GM18868 (cell line): ENCODE data around the gene ZSCAN16.
"Not testable (repeated sequence)": the region's sequence is repeated elsewhere in the genome, so short reads cannot be mapped to it uniquely, and the experiment has no call there.

ENCODE experiments used
- ATAC-seq: cut with Tn5 transposase; IDR thresholded peaks from one replicate; pipeline ENCODE4 v1.9.1; 2021; ENCODE audit warnings: mild to moderate bottlenecking, moderate library complexity; ENCODE audit not compliant: unreplicated experiment

The ZSCAN16 gene

DNA sequence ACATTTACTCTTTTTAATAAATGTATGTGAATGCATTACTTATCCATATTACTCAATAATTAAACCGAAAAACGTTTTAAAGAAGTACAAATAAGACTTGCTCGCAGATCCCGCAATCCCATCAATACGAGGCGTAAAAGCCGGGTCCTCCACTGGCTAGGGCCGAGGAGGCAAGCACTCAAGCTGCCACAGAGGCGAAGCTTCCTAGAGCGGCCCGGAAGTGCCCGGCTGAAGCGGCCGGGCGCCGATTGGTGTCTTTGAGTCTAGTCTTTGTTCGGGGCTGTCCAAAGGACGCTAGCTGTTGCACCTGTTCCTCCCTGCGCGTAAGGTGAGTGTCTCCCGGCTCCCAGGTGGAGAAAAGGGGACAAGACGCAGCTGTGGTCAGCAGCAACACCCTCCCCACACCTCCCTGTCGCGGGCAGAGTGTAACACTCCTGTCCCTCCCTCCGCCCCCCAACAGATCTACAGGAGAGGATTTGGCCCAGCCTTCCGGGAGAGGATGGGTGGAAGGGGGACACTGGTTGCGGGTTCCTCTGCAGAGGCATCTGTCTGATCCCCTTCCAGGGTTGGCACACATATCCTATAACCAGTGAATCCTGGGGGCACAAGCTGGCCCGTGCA is at the start of gene ZSCAN16:
ZSCAN16 (plus strand) TSS at position 260 of the 621 bp plus-strand sequence. CDS start 835 bp downstream, outside the sequence.
- peak; percentile 98 for ATAC-seq

DNA sequence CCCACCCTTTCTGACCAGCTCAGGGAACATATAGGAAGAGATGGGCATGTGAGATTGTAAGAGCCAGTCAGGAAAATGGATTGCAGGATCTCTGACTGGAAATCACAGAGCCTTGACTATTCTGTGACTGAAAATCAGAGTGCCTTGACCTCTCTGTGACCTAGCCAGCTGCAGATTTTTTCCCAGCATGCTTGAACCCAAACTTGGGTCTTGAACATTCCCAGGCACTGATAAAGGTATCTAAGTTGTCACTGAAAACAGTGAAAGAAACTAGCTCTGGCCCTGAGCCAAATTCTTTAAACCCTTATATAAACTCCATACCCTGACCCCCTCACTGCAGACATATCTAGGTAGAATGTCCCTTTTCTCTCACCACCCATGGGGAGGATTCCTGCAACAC is 46.4 kb upstream of the ZSCAN16 start:
- ATAC-seq = no peak

DNA sequence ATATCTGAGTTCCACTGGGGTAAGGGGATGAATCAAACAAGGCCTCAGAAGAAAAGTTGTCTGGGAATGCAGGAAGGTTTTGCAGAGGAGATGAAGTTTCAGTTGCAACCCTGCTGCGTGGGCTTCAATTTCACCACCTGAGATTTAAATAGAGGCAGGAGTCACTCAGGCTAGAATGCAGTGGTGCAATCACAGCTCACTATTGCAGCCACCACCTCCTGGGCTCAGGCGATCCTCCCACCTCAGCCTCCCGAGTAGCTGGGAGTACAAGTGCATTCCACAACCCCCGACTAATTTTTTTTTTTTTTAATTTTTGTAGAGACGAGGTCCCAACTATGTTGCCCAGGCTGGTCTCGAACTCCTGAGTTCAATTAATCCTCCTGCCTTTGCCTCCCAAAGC is 45.6 kb upstream of the ZSCAN16 start:
- ATAC-seq = no peak

DNA sequence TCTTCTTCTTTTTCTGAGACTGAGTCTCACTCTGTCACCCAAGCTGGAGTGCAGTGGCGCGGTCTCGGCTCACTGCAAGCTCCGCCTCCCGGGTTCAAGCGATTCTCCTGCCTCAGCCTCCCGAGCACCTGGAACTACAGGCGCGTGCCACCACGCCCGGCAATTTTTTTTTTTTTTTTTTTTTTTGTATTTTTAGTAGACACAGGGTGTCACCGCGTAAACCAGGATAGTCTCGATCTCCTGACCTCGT is 44.1 kb upstream of the ZSCAN16 start, which contains the start of gene ZNF165:
ZNF165 (plus strand) TSS at position 188 of the 250 bp plus-strand sequence. CDS start 4,913 bp downstream, outside the sequence.
- peak; percentile 19 for ATAC-seq

DNA sequence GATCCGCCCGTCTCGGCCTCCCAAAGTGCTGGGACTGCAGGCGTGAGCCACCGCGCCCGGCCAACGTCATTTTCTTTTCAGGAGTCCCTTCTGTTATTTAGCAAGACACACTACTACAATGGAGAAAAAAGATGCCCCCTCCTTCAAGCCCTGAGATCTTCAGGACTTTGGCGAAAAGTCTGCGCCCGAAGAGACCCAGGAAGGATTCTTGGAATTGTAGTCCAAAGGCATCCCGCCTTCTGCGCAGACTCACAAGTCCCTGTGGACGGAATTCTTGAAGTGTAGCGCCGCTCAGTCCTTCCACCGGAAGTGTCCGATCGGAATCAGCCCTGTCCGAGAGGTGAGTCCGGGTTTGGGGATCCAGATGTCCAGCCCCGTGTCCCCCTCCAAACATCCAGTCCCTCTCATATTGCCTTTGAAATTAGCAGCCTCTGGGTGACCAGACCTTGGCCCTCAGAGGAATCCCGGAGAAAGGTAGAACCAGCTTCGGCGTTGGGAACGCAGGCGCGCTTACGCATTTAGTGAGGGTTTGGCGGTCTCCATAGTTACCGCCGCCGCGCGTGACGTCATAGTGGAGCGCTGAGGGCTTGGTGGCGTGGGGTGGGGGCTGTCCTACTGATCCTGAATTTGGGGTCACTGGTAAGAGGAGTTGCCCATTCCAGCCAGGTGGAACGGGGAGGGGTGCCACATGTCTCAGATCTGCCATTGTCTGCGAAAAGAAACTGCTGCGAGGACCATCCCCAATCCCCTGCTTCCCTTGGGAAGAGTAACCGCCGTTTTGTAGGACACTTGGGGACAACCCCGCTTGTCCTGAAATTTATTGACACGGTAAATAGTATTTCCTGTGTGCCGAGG is 43.6 kb upstream of the ZSCAN16 start:
- peak; percentile 73 for ATAC-seq

DNA sequence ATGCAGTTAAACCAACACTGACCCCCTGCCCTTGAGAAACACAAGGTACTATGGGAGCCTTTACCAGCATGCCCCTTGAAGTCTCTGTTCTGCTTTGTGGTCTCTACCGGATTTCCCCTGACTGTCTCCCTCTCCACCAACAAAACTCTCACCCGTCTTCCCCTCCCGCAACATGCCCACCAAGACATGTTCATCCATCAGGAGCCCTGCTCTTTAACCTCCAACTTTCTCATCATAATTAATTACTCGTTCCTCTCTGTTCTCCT is 43.0 kb upstream of the ZSCAN16 start:
- ATAC-seq = peak; percentile 69

DNA sequence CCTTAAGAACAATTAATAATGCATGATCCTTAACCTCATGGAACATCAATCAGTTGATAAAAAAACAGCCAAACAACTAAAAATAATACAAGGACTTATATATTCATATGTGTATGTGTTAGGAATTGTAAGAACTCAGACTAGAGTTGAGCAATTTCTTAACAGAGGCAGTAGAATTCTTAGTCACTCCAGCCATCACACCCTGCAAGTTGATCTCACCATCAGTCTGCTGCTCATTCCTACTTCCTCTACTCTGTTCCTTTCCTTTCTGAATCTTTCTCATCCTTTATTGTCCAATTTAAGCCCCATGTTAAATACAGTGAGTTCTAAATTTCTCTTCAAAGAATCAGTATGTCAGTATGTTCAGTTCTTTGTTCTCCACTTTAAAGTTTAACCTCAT is 41.5 kb upstream of the ZSCAN16 start:
- ATAC-seq = no peak

DNA sequence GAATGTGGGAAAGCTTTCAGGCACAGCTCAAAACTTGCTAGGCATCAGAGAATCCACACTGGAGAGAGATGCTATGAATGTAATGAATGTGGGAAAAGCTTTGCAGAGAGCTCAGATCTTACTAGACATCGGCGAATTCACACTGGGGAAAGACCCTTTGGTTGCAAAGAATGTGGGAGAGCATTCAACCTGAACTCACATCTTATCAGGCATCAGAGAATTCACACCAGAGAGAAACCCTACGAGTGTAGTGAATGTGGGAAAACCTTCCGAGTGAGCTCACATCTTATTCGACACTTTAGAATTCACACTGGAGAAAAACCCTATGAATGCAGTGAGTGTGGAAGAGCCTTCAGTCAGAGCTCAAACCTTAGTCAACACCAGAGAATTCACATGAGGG is 35.4 kb upstream of the ZSCAN16 start:
- ATAC-seq = no peak

DNA sequence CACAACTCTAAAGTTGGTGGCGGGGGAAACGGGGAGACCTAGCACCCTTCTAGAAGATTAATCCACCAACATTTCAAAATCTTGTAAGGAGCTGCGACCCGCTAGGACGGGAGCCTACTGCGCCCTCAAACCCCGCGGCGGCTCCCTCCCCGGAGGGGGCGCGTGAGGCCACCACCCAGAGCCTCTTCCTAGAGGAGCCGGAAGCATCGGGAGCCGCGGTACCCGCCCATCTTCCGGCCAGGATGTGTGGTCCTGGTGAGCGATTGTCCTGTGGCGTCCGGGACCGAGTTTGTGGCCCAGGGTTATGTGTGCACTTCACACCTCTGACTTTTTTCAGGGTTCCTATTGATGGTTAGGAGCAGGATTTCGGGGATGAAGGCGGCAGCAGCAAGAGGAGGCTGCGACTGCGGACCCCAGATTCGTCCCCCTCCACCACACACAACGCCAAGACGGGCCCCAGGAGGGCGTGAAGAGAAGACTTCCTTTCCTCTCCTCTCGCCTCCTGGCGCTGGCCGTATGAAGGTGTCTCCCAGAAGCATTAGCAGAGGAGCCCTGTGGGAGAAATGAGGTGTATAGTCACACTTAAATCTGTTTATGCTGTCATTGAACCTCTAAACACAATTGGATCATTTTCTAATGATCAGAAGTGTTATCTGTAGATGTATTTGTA is 33.4 kb upstream of the ZSCAN16 start:
- ATAC-seq = no peak

DNA sequence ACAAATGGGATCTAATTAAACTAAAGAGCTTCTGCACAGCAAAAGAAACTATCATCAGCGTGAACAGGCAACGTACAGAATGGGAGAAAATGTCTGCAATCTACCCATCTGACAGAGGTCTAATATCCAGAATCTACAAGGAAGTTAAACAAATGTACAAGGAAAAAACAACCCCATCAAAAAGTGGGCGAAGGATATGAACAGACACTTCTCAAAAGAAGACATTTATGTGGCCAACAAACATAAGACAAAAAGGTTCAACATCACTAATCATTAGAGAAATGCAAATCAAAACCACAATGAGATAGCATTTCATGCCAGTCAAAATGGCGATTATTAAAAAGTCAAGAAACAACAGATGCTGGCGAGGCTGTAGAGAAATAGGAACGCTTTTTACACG is 22.2 kb upstream of the ZSCAN16 start:
- ATAC-seq = not testable (repeated sequence)

DNA sequence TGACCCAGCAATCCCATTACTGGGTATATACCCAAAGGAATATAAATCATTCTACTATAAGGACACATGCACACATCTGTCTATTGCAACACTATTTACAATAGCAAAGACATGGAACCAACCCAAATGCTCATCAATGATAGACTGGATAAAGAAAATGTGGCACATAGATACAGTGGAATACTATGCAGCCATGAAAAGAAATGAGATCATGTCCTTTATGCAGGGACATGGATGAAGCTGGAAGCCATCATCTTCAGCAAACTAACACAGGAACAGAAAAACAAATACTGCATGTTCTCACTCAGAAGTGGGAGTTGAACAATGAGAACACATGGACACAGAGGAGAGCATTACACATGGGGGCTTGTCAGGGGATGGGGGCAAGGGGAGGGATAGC is 21.7 kb upstream of the ZSCAN16 start:
- ATAC-seq = not testable (repeated sequence)

DNA sequence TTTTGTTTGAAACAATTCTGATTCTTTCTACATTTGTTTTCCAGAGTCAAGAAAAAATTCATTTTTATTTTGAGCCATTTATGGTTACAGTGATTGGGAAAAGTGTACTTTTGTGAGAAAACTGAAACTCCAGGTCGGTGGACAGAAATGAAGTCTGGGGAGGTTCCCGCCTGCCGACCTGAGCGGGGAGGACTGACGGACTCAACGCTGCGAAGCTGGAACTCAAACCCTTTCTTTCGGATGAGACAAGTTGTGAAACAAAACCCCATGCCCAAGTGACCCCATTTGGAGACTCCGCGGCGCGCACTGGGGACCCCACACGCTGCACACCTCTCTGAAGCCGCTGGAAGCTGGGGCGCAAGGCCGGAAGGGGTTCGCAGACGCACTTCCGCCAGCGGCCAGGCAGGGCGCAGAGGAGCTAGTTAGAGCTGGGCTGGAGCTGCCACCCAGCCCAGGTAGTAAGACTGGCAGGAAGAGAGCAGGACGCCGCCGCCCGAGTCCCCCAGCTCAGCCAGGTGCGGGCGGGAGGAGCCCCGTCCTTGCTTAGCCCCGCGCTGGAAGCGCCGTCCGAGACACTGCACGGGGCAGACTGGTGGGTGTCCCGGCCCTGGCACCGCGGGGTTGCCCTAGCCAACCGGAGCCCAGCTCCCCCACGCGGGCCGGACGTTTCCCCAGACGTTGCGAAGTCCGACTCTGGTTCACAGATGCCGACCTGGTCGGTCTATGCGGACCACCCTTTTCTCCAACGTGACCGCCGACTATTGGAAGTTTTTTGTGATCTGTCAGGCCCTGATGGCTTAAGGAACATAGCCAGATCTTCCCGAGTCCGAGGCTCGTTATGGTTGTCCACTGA is 19.8 kb upstream of the ZSCAN16 start:
- ATAC-seq = peak; percentile 99

DNA sequence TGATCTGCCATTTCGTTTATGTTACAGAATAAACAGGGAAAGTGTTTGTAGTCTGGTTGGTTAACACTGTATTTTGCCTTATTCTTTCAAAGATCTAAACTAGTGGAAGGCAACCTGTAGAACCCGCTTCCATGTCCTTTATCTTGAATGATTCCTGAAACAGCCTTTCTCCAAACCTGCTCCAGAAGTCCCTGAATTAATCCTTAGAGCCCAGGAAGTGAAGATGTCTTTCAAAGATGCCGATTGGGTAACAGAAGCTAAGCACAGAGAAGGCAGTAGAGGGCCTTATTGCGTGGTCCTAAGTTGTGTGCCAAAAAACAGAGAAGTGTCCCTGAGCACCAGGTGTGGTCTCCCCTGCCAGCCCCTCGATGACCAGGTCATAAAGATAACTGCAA is 19.2 kb upstream of the ZSCAN16 start:
- peak; percentile 28 for ATAC-seq

DNA sequence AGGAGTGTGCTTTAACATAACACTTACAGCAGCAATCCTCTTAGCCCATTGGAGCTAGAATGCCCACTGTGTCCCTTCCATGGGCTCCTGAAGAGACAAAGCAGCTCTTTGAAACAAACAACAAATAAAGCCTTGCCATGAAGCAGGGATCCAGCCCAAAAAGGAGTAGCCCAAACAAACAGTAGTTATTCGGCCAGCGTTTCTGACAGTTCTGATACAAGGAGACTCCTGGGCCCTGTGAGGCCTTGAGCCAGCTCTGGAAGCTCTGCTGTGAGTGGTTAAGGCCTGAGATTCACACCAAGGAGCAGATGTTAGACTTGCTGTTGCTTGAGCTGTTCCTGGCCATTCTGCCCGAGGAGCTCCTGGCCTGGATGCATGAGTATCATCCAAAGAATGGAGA is 16.9 kb upstream of the ZSCAN16 start:
- ATAC-seq = no peak

DNA sequence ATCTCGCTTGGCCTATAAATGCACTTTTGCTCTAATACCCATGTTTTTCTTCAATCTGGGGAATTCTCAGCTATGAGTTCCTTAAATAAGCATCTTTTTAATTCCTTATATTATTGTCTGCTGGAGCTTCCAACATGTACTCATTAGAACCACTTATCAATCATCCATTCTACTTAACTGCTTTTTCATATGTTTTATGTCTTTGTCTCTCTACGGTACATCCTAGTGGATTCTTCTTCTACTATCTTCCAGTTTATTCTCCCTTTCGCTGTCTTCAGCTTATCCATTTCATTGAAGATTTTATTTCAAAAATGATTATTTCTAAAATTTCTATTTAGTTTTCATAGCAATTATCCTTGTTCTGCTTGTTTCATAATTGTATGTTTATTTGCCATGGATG is 12.4 kb upstream of the ZSCAN16 start:
- no peak for ATAC-seq

DNA sequence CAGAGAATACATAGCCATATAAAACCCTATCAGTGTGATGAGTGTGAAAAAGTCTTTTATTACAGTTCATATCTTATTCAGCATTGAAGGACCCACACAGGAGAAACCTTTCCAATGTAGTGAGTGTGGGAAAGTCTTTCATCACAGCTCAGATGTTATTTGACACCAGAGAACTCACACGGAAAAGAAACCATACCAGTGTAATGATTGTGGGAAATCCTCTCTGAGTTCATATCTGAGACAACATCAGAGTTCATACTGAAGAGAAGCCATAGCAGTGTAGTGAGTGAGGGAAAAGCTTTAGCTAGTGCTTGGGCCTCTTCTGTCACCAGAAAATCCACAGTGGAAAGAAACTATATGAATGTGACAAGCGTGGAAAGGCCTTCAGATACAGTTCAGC is 8.6 kb upstream of the ZSCAN16 start:
- no peak for ATAC-seq

DNA sequence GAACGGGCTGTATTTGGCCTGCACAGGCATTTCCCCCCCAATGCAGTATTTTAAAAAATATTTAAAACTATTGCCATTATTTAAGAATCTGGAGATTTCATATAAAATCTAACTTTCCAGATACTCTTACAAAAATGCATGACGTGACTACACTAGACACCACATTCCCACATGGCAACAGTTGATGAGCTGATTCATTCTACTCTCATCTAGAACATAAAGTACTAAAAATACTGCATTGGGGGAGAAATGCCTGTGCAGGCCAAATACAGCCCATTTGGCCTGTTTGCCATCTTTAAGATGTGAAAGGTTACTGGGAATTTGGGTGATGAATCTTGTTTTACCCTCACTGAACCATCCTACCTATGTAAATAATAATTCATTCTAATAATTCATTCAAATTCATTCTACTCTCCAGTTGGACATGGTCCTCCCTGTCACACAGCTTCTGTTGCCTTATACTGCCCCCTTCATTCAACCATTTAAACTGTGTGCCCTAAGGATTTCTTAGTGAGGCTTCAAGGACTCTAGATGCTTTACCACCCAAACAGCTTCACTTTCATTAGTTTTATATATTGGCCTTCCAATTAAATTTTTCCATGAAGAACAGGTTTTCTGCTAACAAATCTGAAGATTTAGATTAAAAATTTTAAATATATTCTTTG is 6.9 kb upstream of the ZSCAN16 start:
- ATAC-seq = no peak

DNA sequence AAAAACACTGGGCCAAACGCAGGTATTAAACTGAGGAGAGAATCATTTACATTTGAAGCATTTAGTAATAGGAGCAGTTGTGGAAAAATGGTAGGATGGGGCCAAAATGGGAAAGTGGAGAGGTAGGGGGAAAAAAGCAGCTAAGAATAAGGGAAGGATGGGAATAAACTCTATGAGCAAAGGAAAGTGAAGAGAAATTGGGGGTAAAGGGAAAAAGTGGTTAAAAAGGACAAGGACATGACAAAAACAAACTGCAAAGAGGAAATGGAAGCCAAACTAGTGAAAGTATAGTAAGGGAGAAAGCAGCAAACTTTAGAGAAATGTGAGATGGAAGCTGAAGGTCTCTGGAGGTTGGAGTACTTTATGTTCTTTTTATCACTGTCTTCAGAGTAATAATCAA is 6.2 kb upstream of the ZSCAN16 start:
- no peak for ATAC-seq

DNA sequence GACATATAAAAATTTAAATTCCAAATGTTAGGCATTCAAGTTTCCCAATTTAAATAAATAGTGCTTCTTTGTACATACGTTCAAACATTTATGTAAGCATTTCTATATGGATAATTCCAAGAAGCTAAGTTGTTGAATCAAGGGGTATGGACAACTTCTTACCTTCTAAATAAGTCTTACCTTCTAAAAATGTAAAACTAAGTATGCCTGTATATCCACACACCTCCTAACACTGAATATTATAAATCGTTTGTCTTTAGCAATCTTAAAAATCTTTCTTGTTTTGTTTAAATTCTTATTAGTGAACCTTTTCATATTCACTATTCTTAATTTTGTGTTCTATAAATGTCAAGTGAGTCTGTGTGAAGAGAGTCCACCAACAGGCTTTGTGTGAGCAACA is 2.5 kb upstream of the ZSCAN16 start:
- no peak for ATAC-seq

DNA sequence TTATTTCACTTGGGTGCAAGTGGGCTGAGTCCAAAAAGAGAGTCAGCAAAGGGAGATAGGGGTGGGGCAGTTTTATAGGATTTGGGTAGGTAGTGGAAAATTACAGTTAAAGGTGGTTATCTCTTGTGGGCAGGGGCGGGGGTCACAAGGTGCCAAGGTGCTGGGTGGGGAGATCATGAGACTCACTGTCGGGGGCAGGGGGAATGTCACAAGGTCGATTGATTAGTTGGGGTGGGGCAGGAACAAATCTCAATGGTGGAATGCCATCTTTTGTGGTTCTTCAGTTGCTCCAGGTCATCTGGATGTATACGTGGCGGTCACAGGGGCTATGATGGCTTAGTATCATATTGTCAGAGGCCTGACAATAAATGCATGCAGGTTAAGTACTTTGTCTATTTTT is 2.1 kb upstream of the ZSCAN16 start:
- ATAC-seq = not testable (repeated sequence)

DNA sequence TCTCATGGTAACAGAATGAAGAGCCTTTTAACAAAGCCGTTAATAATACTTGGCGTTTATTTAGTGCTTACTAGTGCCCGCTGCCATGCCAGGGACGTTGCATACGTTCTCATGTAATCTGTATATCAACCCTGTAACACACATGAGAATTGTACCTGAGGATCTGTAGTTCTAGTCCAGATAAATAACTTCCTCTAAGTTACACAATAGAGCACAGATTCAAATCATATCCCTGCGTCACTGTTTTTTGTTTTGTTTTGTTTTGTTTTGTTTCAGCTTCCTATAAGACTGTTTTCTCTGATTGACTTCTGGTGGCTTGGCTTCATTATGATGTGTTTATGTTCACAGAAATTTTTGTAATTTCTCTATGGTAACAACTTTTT is 553 bp downstream of the ZSCAN16 start:
- no peak for ATAC-seq
